C1 segment of cervical spinal cord (tissue), 14 donors: ENCODE data around the gene ZNF669.
A peak's percentile ranks its signal among the peaks of the same experiment; 100 is the strongest.
"Not testable (repeated sequence)": the region's sequence is repeated elsewhere in the genome, so short reads cannot be mapped to it uniquely, and the experiment has no call there.

ENCODE experiments used
- DNase-seq, 14 donors: peaks; one replicate each; lab custom pipeline; 2025; lab: John Stamatoyannopoulos, UW

Gene ZNF669

DNA sequence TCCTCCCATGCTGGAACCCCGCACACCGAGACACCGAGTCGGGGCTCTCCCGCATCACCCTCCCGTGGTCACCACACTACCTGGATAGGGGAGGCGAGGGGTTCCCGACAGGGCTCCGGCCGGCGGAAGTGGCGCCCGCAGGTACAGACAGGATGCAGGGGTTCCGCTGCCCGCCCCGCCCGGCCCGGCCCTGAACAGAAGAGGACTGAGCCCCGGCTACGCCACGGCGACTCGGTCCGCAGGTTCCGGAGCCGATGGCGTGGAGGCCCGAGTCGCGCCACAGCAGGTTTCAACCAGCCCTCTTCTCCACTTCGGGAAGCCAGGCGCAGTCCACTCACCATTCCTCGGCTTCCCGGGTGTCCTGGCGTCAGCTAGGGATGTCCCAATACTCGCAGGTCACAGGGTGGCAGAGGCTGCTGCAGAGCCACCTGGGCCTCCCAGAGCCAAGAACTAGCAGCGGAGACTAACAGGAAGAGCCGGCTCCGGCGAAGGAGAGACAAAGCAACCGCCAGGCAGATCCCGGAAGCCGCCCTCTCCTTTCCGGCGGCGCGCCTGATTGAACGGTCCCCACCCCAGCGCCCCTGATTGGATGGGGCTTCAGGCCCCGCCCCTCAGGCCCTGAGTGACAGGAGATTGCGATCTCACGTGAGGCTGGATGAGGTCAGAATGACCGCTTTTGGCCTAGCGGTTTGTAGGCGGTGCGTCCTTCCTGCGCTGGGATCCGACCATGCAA lies at the start of gene ZNF669:
Gene ZNF669, minus strand, starts transcription at position 498 of the 733 bp plus-strand sequence. Its CDS starts 157 bp downstream, at position 341.
- peak; percentile 70 to 98 (median 94) for DNase-seq

GRCh38 chr1:247147781-247148180 lies 43.6 kb upstream of the ZNF669 start:
- no peak for DNase-seq

DNA sequence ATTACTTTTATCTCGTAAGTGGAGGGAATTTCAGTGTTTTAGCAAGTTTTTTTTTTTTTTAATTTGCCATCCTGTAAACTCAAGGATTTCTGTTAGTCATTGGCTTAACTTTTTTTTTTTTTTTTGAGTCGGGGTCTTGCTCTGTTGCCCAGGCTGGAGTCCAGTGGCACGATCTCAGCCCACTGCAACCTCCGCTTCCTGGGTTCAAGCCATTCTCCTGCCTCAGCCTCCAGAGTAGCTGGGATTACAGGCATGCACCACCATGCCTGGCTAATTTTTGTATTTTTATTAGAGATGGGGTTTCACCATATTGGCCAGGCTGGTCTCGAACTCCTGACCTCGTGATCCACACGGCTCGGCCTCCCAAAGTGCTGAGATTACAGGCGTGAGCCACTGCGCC lies 43.0 kb upstream of the ZNF669 start:
- DNase-seq = not testable (repeated sequence)

DNA sequence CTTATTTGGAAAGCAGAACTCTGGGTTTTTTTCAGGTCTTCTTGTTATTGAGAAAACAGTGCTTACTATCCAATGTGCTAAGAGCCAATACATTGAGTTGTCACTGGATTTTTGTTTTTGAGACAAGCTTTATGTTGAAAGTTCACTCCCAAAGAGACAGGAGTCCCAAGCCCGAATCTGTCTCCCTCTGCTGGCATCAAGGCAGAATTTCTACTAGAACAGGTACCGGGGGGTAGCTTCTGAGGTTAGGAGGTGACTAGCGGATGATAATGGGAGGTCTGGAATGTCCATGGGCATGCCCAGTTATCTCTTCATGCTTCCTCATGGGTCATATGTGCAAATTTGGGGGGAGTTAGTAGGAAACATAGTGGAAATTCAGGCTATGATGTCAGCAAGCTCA lies 42.5 kb upstream of the ZNF669 start:
- DNase-seq = no peak

DNA sequence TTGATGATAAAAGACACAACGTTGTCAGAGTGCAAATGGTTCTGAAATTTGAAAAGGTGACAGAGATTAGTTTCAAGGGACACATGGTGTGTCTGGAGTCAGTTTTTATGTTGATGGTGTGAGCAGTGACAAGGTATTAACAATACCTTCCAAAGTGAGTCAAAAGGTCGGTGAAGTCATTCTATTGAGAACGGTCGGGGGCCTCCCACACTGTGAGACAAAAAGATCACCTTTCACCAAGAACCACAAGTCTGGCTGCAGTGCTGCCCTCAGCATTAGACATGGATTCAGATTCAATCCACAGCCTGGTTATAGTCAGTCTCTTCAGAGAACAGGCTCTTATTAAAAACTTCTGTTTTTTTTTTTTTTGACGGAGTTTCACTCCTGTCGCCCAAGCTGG lies 41.1 kb upstream of the ZNF669 start:
- no peak for DNase-seq

- not testable (repeated sequence) for DNase-seq
Measured at GRCh38 chr1:247139557-247139956, 35.4 kb upstream of the ZNF669 start.

DNA sequence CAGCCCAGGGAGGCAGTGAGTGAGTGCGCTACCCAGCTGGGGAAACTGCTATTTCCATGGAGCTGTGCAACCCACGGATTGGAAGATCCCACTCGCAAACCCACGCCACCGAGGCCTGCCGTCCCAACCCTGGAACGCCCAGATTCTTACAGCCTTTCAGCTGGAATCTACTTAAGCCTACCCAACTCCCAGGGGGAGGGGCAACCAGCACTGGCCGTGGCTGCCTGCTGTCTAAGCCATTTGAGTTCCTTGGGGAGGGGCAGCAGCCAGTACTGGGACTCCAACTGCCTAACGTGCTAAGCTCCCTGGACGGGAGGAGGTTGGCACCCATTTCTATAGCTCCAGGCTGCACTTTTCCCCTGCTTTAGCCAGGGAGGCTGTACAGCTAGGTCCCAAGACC lies 27.1 kb upstream of the ZNF669 start:
- no peak for DNase-seq

- DNase-seq = not testable (repeated sequence)
Measured at GRCh38 chr1:247127519-247128282, 23.5 kb upstream of the ZNF669 start.

GRCh38 chr1:247126601-247127000 lies 22.4 kb upstream of the ZNF669 start:
- not testable (repeated sequence) for DNase-seq

DNA sequence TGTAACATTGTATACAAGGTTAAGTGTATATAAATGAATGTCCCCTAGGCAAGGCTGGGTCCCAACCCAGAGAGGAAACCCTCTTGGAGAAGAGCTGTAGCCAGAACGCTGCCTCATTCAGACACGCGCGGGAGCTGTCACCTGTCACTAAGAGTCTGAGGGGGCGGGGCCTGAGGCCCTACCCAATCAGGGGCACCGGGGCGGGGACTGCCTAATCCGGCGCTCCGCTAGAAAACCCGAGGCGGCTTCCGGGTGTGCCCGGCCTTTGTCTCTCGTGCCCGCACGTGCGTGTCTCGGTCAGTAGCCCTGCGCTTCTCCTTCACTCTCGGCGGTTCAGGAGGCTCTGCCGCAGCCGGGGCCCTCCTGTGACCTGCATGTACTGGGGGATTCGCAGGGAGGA lies 22.0 kb upstream of the ZNF669 start:
- DNase-seq = not testable (repeated sequence)

DNA sequence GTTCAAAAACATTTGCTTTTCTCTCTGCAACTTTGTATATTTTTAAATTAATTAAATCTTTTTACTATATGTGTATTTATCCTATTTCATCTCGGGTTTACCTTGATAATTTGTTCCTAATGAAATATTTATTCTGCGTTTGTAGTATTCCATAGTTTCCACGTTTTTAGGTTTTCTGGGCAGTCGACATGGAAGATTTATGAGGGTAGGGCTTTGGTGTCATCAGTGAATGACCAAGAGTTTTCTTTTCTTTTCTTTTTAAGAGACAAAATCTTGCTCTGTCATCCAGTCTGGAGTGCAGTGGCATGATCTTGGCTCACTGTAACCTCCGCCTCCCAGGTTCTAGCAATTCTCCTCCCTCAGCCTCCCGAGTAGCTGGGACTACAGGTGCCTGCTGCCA lies 17.2 kb upstream of the ZNF669 start:
- DNase-seq = no peak

DNA sequence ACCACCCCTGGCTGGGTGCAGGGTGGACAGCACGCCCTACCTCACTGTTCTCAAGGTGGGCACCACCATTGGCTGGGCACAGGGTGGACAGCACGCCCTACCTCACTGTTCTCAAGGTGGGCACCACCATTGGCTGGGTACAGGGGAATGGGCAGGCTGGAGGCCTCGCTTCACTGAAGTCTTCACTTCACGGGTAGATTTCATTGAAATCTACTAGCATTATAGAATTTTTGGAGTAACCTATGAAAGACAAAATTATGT lies 16.2 kb upstream of the ZNF669 start:
- DNase-seq = not testable (repeated sequence)

- DNase-seq = no peak
Measured at GRCh38 chr1:247119600-247120407, 15.6 kb upstream of the ZNF669 start.

- no peak for DNase-seq
Measured at GRCh38 chr1:247118946-247119446, 14.8 kb upstream of the ZNF669 start.

DNA sequence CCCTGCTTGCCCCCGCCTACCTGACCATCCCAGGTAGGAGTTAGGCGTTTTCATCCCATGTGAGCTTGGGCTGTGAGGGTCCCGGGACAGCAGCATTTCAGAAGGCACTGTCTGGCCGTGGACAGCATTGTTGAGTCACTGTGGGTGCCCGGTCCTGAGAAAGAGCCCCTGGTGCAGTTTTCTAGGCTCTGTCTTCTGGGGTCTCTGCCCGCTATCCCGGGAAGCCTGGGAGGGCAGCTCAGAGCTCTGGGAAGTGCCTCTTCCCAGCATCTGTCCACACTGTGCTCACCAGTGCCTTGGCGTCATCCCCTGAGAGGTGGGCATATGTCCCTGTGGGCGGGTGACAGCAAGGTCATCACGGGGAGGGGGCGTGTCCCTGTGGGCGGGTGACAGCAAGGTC lies 11.4 kb upstream of the ZNF669 start:
- DNase-seq = no peak

DNA sequence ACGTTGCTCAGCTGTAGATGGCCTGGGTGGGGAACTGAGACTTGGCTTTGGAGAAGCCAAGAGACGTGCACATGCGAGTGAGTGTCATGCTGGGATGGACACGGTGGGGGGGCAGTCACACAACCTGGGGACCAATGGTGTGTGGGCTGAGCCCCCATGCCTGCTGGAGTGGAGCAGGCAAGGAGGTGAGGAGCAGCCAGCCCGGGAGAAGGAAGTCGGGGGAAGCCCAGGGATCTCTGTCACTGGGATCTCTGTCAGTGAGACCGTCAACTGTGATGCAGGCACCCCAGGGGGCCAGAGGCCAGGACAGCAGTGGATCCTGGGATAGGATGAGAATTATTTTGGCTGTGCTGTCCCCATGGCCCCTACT lies 11.0 kb upstream of the ZNF669 start:
- DNase-seq = no peak

DNA sequence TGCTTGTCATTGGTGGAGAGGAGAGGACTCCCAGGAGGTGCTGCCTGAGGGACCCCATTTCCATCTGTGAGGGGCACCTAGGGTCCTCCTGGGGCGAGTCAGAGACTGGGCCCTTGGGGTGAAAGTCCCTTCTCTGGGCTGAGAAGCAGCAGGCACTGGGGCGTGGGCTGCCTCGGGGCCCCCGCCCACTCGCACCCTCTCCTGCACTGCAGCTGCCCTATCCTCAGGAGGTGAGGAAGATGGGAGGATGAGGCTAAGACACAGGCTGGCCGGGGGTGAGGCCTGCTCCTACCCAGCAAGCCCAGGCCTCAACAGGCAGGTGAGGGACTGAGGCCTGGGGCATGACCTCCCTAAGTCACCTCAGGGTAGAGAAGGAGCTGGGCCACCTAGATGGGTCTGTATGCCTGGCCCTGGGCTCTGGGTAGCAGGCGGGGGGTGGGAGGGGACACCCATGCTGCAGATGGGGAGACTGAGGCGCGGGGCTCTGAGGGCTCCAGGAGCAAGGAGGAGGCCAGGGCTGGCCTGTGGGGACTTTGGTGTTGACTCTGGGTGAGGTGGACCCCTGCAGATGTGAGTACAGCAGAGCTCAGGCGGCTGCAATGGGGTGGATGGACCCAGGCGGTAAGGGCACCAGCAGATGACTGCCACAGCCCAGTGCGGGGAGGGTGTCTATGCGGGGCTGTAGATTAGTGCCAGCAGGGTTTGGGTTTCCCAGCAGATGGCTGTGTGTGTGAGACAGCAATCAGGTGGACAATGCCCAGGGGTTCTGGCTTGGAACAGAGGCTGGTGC lies 10.4 kb upstream of the ZNF669 start:
- DNase-seq = no peak

DNA sequence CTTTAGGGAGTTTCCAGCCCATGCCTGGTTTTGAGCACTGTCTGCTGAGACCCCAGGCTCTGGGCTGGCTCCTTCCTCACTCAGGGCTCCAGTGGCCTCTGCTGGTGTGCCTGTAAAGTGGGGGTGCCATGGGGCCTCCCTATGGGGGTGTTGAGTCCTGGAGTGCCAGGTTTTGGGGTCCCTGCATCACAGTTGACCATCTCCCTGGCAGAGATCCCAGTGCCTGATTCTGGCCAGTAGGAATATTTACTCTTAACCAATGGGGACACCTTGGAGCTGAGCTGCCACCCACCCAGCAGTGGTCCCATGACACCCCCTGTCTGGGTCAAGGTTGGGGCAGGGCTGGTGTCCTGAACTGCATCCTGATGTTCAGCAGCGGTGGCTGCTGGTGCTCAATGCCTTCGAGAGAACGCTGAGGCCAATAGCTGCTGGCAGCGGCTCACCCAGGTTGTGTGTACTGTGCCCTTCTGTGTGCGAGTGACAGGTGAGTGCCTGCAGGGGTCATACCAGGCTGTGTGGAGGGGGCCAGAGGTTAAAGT lies 9.6 kb upstream of the ZNF669 start:
- DNase-seq = no peak

GRCh38 chr1:247113094-247113497 lies 8.9 kb upstream of the ZNF669 start:
- peak in 1 of 14 donors; percentile 31 for DNase-seq

- no peak for DNase-seq
Measured at GRCh38 chr1:247112479-247112781, 8.3 kb upstream of the ZNF669 start.
